B cell (primary cell): ENCODE results near the gene SHC4. TPM values are rescaled to one million over a fixed set of nuclear protein-coding genes. Genes with fewer than 3 reads are reported as not detected.

Source experiments
- ATAC-seq: fragments of 200-7000 bp; cut with Tn5 transposase; one replicate; pipeline ENCODE4 v1.10.0; 2021; ENCODE audit warnings: low read depth, mild to moderate bottlenecking, moderate number of reproducible peaks, moderate library complexity
- CTCF ChIA-PET: fragments of 350-600 bp; sonication (Branson Sonifier 250); formaldehyde crosslinking; loops from one replicate; lab custom pipeline; 2021; ENCODE audit warnings: antibody characterized with exemption, inconsistent platforms; lab: Charles Lee
- POLR2A ChIA-PET: fragments of 350-600 bp; sonication (Branson Sonifier 250); formaldehyde crosslinking; loops from one replicate; lab custom pipeline; 2021; ENCODE audit warnings: antibody characterized with exemption; lab: Charles Lee
- DNase-seq: peaks from one replicate; pipeline ENCODE4 v3.0.0; 2013
- H2AFZ ChIP-seq: 2 replicates; pipeline ENCODE4 v1.6.1; 2012; ENCODE audit warnings: mild to moderate bottlenecking, low read depth, low read length; ENCODE audit not compliant: insufficient read depth, poor library complexity, severe bottlenecking
- H3K27ac ChIP-seq, 2 donors: 1 replicate in 1 of 2; 2 replicates in 1 of 2; pipeline ENCODE4 v1.5.1; 2012 to 2013; ENCODE audit warnings: low read length in 2 of 2, mild to moderate bottlenecking in 2 of 2, moderate library complexity in 1 of 2
- H3K27me3 ChIP-seq, 4 experiments: fragments of 200-600 bp in 1 of 4; sonication (generic) in 1 of 4; replicated peaks in 1 of 4; 1 replicate in 2 of 4; 2 replicates in 2 of 4; pipeline versions ENCODE4 v1.6.1 to v1.7.0; 2013 to 2016; ENCODE audit warnings: low read length in 3 of 4, mild to moderate bottlenecking in 2 of 4, mixed read lengths in 1 of 4, moderate library complexity in 1 of 4; ENCODE audit not compliant: insufficient read depth in 4 of 4, control insufficient read depth in 3 of 4; ENCODE audit errors: control extremely low read depth in 1 of 4
- H3K36me3 ChIP-seq, 2 experiments: replicated peaks in 1 of 2; 1 replicate in 1 of 2; 2 replicates in 1 of 2; pipeline versions ENCODE4 v1.6.1 to v1.7.1; 2013; ENCODE audit warnings: low read length in 1 of 2; ENCODE audit not compliant: insufficient read depth in 2 of 2, control insufficient read depth in 1 of 2; ENCODE audit errors: control extremely low read depth in 1 of 2, extremely low read depth in 1 of 2
- H3K4me1 ChIP-seq, 2 donors: fragments of 200-600 bp in 1 of 2; sonication (generic) in 1 of 2; 1 replicate in 1 of 2; 2 replicates in 1 of 2; pipeline versions ENCODE4 v1.5.1 to v1.6.1; 2013 to 2017; ENCODE audit warnings: low read length in 2 of 2; ENCODE audit not compliant: control insufficient read depth in 2 of 2, insufficient read depth in 2 of 2
- H3K4me2 ChIP-seq: replicated peaks from 2 replicates; pipeline ENCODE3; 2012; ENCODE audit warnings: mild to moderate bottlenecking, low read depth, low read length; ENCODE audit not compliant: poor library complexity, severe bottlenecking
- H3K4me3 ChIP-seq, 5 experiments: fragments of 200-600 bp in 1 of 5; sonication (generic) in 1 of 5; 1 replicate in 3 of 5; 2 replicates in 2 of 5; pipeline versions ENCODE4 v1.5.1 to v1.7.0; 2011 to 2016; ENCODE audit warnings: low read length in 4 of 5, mild to moderate bottlenecking in 4 of 5, low read depth in 2 of 5, control low read depth in 1 of 5, moderate library complexity in 1 of 5; ENCODE audit not compliant: insufficient read depth in 1 of 5; ENCODE audit errors: control extremely low read depth in 1 of 5, extremely low read depth in 1 of 5
- H3K79me2 ChIP-seq: fragments of 200-600 bp; sonication (generic); one replicate; pipeline ENCODE4 v1.6.0; 2016; ENCODE audit warnings: low read length; ENCODE audit not compliant: control insufficient read depth, insufficient read depth
- H3K9ac ChIP-seq: fragments of 200-600 bp; sonication (generic); 2 replicates; pipeline ENCODE4 v1.6.1; 2017; ENCODE audit warnings: mild to moderate bottlenecking, low read length, moderate library complexity
- H3K9me3 ChIP-seq, 3 donors: one replicate each; pipeline versions ENCODE4 v1.6.1 to v1.7.1; 2013; ENCODE audit warnings: low read length in 2 of 3; ENCODE audit not compliant: control insufficient read depth in 2 of 3, insufficient read depth in 1 of 3; ENCODE audit errors: control extremely low read depth in 1 of 3
- H4K20me1 ChIP-seq: 2 replicates; pipeline ENCODE4 v1.6.0; 2012; ENCODE audit warnings: mild to moderate bottlenecking, low read length; ENCODE audit not compliant: insufficient read depth, control insufficient read depth, poor library complexity, severe bottlenecking
- H3K27ac Mint-ChIP-seq: one replicate; pipeline ENCODE4 v1.8.0; 2021; ENCODE audit warnings: mixed read lengths
- H3K27me3 Mint-ChIP-seq: one replicate; pipeline ENCODE4 v1.8.0; 2021; ENCODE audit warnings: mixed read lengths
- H3K4me1 Mint-ChIP-seq: one replicate; pipeline ENCODE4 v1.8.0; 2021; ENCODE audit warnings: mixed read lengths
- H3K4me3 Mint-ChIP-seq: one replicate; pipeline ENCODE4 v1.8.0; 2021; ENCODE audit warnings: mixed read lengths
- H3K9me3 Mint-ChIP-seq: one replicate; pipeline ENCODE4 v1.8.0; 2022; ENCODE audit warnings: mixed read lengths; ENCODE audit not compliant: insufficient read depth
- EZH2 ChIP-seq: IDR thresholded peaks from 2 replicates; pipeline ENCODE4 v1.6.1; 2012; ENCODE audit warnings: borderline replicate concordance, low read depth, mild to moderate bottlenecking, moderate library complexity, low read length; ENCODE audit not compliant: insufficient read depth, poor library complexity, severe bottlenecking
- WGBS: methylation state at CpG from one replicate; pipeline ENCODE4 v1.1.5; 2013; ENCODE audit warnings: missing lambda C conversion rate; ENCODE audit not compliant: insufficient coverage; 5-methylcytosine and 5-hydroxymethylcytosine counted together
- intact Hi-C: fragments of 100-400 bp; cut with micrococcal nuclease; formaldehyde crosslinking; loops from one replicate; pipeline ENCODE4 v1.10.0; 2022
- polyA plus RNA-seq: library from polyadenylated mRNA; depleted of rRNA; stranded (reverse); fragments of >200 nt; gene quantifications from 2 replicates; pipeline ENCODE4 v1.2.3, GENCODE V29; 2012
- total RNA-seq, 2 donors: library from RNA; stranded (reverse); fragments of 120-200 nt in 1 of 2; gene quantifications; 1 replicate in 1 of 2; 2 replicates in 1 of 2; pipeline versions ENCODE4 v1.2.3 to v1.2.4, GENCODE V29; 2013 to 2022
- TF ChIP-seq, protein P1 (sequence below): fragments of 200-600 bp; IDR thresholded peaks from one replicate; pipeline ENCODE4 v1.8.0; 2022; ENCODE audit warnings: antibody characterized with exemption, mild to moderate bottlenecking

The SHC4 gene
- total and polyA plus RNA-seq, 2 donors (not counting 1 experiment from before 2014, with no cell fraction given) = 0.04 to 0.69 TPM

DNA sequence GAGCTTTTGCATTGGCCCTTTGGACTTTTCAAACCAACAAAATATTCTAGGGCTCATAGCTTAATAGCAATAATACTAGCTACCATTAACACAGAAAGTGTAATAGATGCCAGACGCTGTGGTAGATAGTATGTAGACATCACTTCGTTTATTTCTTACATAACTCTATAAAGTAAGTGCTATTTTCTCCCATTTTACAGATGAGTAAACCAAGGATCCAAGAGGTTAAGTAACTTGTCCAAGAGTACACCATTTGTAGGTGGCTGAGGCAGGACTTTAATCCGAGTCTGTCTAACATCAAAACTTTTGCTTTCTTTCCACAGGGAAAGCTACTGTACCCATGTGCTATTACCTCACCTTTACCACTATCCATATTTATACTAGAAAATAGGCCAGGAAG, 73.8 kb downstream of the SHC4 start:
- Histone ChIP-seq H3K9ac (no peak overlapping the region), H3K27ac (no peak overlapping the region), H2AFZ (no peak overlapping the region), H3K4me2 (no peak overlapping the region), H3K4me3 (no peak overlapping the region), H3K27me3 (no peaks in the 10 kb centered on the region), H3K4me1 (no peaks in the 10 kb centered on the region), H3K9me3 (no peaks in the 10 kb centered on the region), H3K79me2 (no peaks in the 10 kb centered on the region), H3K36me3 (no peaks in the 10 kb centered on the region), H4K20me1 (no peaks in the 10 kb centered on the region)
- POLR2A ChIA-PET = no interaction called here
- no peaks in the 10 kb centered on the region for H3K4me1 Mint-ChIP-seq
- intact Hi-C loops = no loop called here
- no CpG with 5 or more reads among the region's 3 CpGs for WGBS
- no peak overlapping the region for H3K4me3 Mint-ChIP-seq
- no peak for ATAC-seq
- no peak for DNase-seq
- no peak overlapping the region for H3K27ac Mint-ChIP-seq
- no peaks in the 10 kb centered on the region for H3K9me3 Mint-ChIP-seq
- TF ChIP-seq, protein P1, sequence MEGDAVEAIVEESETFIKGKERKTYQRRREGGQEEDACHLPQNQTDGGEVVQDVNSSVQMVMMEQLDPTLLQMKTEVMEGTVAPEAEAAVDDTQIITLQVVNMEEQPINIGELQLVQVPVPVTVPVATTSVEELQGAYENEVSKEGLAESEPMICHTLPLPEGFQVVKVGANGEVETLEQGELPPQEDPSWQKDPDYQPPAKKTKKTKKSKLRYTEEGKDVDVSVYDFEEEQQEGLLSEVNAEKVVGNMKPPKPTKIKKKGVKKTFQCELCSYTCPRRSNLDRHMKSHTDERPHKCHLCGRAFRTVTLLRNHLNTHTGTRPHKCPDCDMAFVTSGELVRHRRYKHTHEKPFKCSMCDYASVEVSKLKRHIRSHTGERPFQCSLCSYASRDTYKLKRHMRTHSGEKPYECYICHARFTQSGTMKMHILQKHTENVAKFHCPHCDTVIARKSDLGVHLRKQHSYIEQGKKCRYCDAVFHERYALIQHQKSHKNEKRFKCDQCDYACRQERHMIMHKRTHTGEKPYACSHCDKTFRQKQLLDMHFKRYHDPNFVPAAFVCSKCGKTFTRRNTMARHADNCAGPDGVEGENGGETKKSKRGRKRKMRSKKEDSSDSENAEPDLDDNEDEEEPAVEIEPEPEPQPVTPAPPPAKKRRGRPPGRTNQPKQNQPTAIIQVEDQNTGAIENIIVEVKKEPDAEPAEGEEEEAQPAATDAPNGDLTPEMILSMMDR = no peak
- no peak for TF ChIP-seq EZH2
- CTCF ChIA-PET = no interaction called here
- H3K27me3 Mint-ChIP-seq = peaks cover 33% of the 10 kb centered on the region

DNA sequence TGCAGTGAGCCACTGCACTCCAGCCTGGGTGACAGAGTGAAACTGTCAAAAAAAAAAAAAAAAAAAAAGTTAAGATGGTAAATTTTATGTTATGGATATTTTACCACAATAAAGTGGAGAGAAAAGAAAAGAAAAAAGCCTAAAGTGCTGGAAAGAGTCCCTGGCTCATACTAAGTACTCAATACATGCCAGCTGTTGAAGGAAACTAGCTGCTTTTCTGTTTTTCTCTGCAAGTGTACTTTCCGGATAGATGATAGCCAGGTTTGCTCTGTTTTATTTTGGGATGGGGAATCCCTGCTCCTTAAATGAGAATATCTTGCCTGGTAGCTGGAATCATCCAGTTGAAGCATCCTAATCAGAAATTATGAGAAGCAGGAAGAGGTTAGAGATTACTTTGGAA, 74.9 kb downstream of the SHC4 start:
- no peak overlapping the region for H2AFZ ChIP-seq
- H3K4me1 Mint-ChIP-seq = no peaks in the 10 kb centered on the region

More for the DNA sequence above, 74.9 kb downstream of the SHC4 start:
- no peak overlapping the region for H3K4me3 Mint-ChIP-seq
- CTCF ChIA-PET = no interaction called here
- Histone ChIP-seq H3K4me2 (no peak overlapping the region), H4K20me1 (no peaks in the 10 kb centered on the region), H3K36me3 (no peaks in the 10 kb centered on the region), H3K4me1 (no peaks in the 10 kb centered on the region), H3K9me3 (no peaks in the 10 kb centered on the region), H3K27ac (no peak overlapping the region), H3K9ac (no peak overlapping the region), H3K27me3 (no peaks in the 10 kb centered on the region), H3K4me3 (no peak overlapping the region), H3K79me2 (no peaks in the 10 kb centered on the region)
- H3K9me3 Mint-ChIP-seq = no peaks in the 10 kb centered on the region
- no peak overlapping the region for H3K27ac Mint-ChIP-seq
- POLR2A ChIA-PET = interaction anchor here (1.3 kb wide), 1 partner anchor 11 kb away, joined by 3 read pairs; the partner anchor contains the start of gene EID1
- no peak for TF ChIP-seq EZH2
- TF ChIP-seq, protein P1 = no peak
- WGBS = 100% methylated on average over 1 of the region's 1 CpG
- DNase-seq (no peak), ATAC-seq (no peak)
- H3K27me3 Mint-ChIP-seq = peaks cover 31% of the 10 kb centered on the region
- intact Hi-C loops = no loop called here
